Caki2 (cell line): ENCODE measurements around the gene KCNJ1. TPM values are rescaled to one million over a fixed set of nuclear protein-coding genes. Genes with fewer than 3 reads are reported as not detected.

Experiments used
- DNase-seq: peaks from one replicate; pipeline ENCODE4 v3.0.0-alpha.2; 2015; ENCODE audit warnings: low read depth
- in situ Hi-C: cut with HindIII; loops from 2 replicates; pipeline ENCODE4 v1.10.0; 2016; ENCODE audit warnings: low sequenced_read_pairs, low pct_unique_long_range_greater_than_20kb, mixed read lengths
- total RNA-seq: library from RNA; depleted of rRNA; stranded (reverse); fragments of >200 nt; shearing (Covaris generic); gene quantifications from 2 replicates; pipeline ENCODE4 v1.2.3, GENCODE V29; 2014; ENCODE audit warnings: low replicate concordance

KCNJ1 gene
- total RNA-seq, 1 experiment from 2014 or later: 0.10 TPM

DNA sequence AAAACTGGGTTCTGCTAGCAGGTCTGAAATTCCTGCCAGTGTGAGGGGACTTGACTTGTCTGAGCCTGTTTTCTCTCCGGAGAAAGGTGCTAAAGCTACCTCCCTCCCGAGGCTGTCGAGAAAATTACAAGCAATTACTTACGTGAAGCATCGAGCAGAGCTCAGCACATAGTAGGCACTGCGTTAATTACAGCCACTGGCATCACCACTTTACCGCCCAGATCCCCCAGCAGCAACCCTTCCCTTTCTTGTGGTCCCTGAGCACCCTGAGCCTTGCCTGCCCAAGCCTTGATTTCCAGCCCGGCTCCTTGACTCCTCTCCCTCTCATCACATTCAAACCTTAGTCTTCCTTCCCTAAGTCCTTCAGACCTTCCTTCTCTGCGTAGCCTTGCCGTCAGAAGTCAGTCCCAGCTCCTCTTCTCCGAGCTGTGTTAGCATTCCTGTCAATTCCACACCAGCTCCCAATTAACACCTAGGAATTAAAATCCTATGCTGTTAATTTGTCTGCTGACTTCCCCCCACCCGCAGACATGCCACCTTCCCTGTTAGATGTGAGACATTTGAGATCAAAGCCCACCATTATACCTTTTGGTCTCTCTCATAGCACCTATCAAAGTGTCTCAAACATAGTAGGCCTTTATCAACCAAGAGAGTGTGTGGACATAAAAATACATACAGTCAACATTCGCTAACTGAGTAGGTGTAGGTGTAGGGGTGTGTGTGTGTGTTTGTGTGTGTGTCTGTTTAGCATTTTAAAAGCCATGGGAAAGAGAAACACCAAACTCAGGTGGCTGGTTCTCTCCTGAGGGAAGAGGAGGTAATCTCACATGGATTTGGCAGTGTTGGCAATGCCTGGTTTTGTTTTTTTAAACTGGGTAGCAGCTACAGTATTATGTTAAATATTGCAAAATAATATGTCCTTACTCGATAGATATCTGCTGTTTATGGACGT, 21.2 kb upstream of the KCNJ1 start:
- in situ Hi-C loops: no loop called here
- no peak for DNase-seq

DNA sequence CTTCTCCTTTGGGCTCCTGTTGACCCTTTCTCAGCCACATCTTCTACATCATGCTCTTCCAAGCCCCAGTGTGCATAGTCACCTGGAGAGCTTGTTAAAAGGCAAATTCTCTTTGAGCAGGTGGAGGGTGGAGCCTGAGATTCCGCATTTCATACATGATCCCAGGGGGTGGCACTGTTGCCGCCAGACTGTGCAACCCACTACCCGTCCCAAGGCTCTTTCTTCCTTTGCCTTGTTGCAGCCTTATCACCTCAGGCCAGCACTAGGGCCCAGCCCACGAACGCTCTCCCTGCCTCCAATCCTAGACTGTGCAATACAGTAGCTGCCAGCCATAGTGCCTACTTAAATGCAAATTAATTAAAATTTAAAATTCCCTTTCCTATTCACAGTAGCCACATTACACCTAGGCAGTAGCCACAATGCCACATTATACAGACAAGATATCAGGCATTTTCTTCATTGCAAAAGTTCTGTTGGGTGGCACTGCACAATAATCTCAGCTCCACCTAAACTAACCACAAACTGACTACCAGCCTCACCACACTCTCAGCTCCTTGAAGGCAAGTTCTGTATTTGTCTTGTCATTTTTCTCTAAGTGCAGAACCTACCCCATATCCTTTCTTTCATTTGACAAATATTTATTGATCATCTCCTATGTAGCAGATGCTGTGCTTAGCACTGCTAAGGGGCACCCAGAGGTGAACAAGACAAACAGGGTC, 19.5 kb upstream of the KCNJ1 start:
- in situ Hi-C loops: no loop called here

DNA sequence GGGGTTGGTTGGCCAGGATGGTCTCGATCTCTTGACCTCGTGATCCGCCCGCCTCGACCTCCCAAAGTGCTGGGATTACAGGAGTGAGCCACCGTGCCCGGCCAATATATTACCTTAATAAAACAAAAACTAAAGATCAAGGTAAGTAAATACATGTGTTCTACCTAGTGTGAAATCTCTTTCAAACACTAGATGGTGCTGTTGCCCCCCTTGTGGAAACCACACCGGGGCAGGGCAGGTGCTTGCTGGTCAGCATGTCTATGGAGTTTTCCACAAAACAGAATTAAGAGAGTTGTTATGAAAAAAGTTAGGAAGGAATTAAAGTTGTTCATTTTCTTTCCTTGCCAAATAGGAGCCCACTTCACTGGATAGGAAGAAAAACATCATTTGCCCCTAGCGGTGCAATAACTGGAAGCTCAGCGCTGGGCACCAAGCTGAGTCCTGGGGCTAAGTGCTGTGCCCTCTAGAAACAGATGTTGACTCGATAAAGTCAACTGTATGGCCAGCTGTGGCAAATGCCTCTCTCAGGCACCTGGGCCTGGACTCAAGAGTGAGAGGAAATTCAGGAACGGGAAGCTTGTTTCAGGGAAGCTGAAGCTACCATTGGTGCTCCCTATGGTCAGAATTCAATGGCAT, 17.7 kb upstream of the KCNJ1 start:
- in situ Hi-C loops: no loop called here
- no peak for DNase-seq

More for the DNA sequence above, 19.5 kb upstream of the KCNJ1 start:
- DNase-seq: no peak

DNA sequence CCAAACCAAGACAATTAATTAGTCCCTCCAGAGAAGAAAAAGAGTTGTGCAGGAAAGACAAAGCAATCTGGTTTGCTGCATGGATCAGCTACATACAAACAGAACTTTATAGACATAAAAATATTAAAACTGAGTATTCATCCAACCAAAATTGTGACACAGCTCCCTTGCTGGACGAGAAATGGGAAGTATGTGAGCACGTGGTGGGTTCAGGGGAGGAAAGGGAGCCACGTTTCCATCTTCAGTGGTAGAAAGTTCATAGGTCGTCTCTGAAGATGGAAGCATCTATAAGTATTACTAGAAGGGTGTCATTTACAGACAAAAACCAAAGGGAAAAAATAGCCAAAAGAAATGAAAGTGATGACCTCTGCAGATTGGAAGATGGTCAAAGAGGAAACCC, 17.0 kb upstream of the KCNJ1 start:
- in situ Hi-C loops: no loop called here

DNA sequence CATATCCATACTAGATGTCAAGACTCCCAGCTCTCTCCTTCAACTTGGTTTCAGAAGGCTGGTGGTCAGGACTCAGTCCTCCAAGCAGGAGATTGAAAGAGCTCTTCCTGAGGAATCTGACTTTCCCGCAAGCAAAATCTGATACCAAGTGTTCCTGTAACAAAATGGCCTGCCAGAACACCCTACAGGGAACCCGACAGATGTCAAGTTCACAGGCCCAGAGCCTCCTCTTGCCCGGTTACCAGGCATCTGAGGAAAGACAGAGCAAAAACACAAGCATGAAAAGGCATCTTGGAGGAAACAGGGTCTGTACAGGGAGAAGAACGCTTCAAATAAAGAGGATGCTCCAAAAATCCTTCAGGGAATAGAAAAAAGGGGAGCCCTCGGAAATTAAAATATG, 15.4 kb upstream of the KCNJ1 start:
- in situ Hi-C loops: no loop called here
- DNase-seq: no peak

More for the DNA sequence above, 17.0 kb upstream of the KCNJ1 start:
- DNase-seq: no peak

DNA sequence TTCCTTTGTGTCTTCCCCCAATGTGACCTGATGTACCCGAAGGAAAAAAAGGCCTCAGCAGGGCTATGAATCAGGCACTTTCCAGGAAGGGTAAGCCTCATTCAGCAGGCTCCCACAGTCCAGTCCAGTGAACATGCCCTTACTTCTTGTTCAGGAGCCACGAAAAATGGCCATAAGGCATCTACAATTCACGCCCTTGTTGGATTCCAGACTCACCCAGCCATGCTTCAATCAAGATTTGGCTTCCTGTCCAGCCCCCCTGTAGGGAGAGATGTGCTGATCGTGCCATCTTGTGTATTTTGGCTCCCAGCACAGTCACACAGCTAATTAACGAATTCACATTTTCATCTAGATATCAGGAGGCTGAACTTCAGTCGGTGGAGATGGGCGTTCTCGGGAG, 14.1 kb upstream of the KCNJ1 start:
- in situ Hi-C loops: no loop called here
- no peak for DNase-seq

DNA sequence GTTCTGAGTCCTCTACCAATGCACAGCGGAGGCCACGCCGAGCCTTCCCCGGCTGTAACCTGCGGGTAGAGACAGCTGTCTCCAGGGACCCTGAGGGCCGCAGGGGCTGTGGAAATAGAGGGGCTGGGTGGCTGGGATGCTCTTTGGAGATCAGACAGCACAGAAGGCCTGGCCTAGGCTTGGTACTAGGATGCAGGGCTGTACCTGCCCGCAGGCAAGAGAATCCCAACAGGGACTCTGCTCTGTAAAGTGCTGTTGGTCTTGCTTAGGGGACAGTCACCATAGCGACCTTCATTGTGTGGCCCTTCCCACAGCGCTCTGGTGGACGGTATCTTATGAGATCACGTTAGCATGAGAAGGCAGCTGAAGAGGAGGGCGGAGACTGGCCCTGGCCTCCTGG, 12.7 kb upstream of the KCNJ1 start:
- in situ Hi-C loops: no loop called here
- DNase-seq: no peak

DNA sequence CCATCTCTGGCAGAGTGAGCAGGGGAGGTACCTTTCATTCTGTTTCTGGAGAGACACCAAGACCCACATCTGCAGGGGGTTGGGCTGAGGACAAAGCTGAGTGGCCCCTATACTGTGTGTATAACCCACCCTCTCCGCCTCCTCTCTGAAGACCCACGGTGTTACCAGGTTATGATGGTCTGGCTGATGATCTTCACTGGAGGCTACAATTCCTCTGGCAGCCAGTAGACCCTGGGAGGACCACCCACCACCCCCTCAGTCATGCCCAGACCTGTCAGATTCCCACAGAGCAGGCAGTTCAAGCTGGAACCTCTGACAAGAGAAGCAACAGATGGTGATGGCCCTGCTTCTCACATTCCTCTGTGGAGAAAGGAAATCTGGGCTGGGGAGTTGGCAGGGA, 11.4 kb upstream of the KCNJ1 start:
- no peak for DNase-seq
- in situ Hi-C loops: no loop called here

DNA sequence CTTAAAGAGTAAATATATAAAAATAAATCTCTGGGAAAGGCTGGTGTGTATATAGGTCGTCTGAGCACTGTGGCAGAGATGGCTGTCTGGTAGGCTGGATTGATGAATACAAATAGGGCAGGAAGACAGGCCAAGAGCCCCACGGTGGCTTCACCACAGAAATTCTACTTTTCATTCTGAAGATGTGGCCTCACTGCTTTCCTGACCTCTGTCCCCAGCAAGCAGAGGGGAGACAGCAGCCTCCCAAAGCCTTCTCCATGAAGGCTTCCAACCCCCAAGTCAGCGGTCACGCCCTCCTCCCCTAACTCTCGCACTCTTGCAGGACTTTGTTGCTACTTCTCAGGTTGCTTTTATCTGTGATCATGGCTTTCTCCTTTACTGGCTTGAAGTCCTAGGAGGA, 10.6 kb upstream of the KCNJ1 start:
- no peak for DNase-seq
- in situ Hi-C loops: no loop called here

DNA sequence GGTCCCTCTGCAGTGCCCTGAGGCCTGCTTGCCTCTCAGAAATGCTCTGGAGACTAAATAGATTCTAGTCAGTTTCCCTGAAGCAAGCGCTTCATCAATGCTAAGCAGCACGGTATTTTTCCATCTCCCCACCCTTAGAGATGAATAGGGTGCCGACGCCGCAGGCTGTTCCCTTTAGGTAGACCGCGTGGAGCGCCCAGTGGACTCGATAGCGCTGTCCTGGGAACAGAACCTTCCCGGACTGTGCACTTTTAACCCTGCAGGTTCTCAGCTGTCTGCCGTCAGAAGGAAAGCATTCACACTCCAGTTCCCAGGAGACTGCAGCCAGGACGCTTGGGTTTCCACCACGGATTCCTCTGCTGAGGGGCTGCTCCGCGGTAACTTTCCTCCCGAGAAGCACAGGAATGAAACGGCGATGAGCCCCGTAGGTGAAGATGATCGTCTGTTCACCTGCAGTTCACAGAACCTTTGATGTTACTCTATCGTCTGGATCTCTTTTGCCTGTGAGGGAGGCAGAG, 9.1 kb upstream of the KCNJ1 start:
- in situ Hi-C loops: no loop called here
- no peak for DNase-seq

DNA sequence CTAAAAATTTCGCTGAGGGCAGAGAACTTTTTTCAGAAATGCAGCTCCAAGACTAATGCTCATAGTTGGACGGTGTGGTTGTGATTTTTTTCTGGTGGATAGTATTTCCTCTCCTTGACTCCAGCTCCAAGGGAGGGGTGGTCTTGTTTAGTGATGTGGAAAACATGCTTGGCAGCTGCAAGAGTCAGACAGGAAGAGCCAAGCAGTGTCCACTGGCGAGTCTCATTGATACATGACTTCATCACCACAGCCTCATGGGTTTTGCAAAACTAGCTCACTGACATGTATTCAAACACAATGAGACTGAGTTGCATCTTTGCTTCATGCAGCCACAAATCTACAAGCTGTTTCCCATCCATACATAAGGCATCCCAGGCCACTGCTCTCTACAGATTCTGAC, 7.3 kb upstream of the KCNJ1 start:
- in situ Hi-C loops: no loop called here
- no peak for DNase-seq

DNA sequence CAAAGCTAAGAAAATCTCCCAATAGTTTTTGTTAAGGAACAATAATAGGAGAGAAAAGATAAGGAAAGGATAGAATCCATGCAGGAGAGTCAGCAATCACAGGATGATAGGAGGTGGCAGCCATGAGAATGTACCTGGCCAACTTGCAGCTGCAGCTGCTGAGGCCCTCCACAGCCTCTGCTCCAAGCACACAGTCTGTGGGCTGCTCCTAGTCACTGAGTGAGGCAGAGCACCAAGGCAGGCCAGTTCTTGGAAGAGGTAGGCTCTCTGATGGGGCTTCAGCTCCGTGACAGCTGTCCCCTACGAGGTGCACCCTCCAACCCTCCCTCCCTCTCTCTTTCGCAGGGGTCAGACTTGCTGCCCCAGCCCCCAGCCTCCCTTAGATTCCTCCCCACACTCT, 5.5 kb upstream of the KCNJ1 start:
- in situ Hi-C loops: no loop called here
- DNase-seq: no peak

DNA sequence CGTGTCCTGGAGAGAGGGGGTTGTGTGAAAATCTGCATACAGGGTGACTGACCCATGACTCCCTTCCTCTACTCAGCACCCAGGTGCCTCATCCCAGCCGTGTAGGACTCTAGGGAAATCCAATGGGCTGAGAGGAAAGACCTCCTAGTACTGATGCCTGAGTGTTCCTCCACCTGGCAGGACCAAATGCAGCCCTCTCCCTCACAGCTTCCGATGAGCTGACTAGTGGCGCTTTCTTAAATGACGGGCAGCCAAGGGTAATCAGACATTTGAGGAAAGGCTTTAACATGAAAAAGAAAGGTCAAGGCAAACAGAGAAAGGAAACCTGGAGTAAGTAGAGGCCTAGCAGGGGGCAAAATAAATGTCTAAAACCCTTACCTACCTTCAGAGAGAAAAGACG, 5.0 kb upstream of the KCNJ1 start:
- DNase-seq: no peak
- in situ Hi-C loops: no loop called here

DNA sequence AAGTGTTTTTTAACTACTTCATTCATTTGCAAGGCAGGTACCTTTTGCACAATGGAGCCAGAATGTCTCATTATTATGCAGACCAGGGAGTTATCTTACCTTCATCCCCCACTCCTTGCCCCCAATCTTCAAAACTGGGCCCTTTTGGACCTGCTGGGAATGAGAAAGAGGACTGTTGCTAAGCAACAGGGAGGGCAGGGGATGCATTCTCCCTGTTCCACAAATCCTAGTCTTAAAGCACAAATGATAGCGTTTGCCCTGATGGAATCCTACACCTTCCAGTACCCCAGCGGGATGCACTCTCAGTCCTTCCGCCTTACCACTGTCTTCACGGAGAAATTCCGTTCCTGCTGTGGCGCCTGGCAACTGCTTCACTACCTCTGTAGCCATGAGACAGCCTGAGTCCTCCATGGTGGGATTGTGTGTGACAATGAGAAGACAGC, 4.1 kb upstream of the KCNJ1 start:
- DNase-seq: no peak
- in situ Hi-C loops: no loop called here

DNA sequence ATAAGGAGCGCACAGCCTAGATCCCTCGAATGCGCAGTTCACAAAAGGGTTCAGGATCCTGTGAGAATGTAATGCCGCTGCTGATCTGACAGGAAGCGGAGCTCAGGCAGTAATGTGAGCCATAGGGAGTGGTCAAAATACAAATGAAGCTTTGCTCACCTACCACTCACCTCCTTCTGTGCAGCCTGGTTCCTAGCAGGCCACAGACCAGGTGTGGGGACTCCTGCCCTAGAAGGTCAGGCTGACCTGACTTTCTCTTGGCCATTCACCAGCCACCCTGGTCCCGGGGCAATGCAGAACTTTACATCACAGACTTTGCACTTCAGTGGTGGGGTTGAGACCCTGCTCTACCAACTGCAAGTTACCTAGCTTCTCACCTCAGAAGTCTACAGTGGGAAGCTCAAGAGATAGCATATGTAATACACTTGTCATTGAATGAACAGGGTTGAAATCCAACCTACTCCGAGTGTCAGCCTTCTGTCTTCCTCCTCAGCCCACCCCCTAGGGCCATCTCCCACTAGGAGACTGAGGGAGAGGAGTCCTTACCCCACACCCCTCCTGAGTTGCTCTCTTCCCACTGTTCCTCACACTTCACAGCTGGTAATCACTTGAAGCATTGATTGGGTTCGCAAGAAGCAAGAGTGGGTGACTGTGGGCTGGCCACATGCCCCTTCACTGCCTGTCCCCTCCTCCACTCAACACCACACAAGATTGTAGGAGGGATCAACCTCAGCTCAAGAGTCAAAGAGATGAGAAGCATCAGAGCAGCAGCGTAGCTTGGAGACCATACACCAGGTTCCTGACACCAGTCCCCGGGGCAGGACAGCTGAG, 2.0 kb upstream of the KCNJ1 start:
- DNase-seq: no peak
- in situ Hi-C loops: no loop called here

DNA sequence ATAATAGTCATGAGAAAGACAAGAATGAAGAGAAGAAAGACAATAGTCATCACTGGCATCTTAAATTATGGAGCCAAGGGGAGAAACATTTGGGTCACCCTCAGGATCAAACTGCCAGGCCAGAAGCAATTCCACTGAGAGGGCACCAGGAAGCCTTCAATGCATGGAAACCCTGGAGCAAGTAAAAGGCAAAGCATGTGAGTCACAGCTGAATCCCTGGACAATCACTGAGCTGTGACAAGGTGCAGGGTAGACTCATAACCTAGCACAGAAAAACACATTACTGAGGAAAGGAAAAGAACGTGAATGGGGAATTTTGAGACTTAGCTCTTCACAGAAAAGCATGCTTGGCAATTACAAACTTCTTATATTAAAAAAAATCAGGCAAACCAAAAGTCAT, 1.6 kb downstream of the KCNJ1 start:
- in situ Hi-C loops: no loop called here
- DNase-seq: peak; percentile 41

DNA sequence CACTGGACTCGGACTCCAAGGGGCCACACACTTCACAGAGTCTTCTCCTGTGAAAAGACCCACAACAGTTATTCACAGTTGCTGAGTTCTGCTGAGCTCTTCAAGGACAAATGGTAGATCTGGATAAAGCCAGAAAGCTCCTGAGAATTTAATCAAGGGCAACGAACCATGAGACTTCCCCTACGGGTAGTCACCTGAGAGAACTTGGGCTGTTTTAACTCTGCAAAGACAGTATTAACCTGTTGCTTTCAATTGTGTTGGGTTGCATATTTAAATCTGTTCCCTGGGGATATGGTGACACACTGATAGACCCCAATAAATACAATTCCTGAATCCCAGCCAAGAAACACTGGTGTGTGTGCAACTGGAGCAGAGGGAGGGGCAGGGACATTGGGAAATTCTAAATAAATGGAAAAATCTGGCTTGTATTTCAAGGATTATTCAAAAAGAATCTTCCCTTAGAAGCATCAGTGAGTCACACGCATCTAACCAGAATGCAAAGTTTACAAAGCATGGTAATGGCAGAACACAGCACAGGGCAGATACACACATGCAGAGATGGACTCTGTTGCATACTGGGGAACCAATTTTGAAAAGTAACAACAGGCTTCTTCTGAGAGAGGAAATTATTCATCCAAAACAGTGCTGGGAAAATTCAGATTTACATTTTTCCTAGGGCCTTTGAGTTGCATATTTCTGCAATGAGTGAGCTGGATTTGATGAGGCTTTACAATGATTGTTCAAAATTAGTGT, 4.0 kb downstream of the KCNJ1 start:
- peak; percentile 13 for DNase-seq
- in situ Hi-C loops: no loop called here
